ENCODE data around the gene EPHA6. TPM values are rescaled to one million over a fixed set of nuclear protein-coding genes. Genes with fewer than 3 reads are reported as not detected.

The EPHA6 gene
- total RNA-seq, 4 donors from 2014 or later = 0.60 to 3.8 (median 3.0) TPM

- no peaks in the 10 kb centered on the region for H3K4me1 ChIP-seq
- no peaks in the 10 kb centered on the region for H3K27me3 ChIP-seq
- no peak overlapping the region for H3K4me3 ChIP-seq
- in situ Hi-C loops (cut with MboI; ENCODE audit: low pct_ligation_motif_present in 1 of 4, low pct_unique_long_range_greater_than_20kb in 1 of 4, low sequenced_read_pairs in 3 of 4) (loop anchor here in 1 of 4 donors (25.0 kb wide), 1 partner anchor 828 kb away; no protein-coding TSS in a partner anchor), intact Hi-C loops (cut with DNase I; ENCODE audit: low total_unique reads) (no loop called here)
- H3K9me3 ChIP-seq = no peaks in the 10 kb centered on the region
- TF ChIP-seq POLR2A (IDR thresholded peaks at IDR 0.05) (no peak), POLR2AphosphoS5 (IDR thresholded peaks at IDR 0.05) (no peak), CTCF (IDR thresholded peaks at IDR 0.05) (no peak), EP300 (IDR thresholded peaks at IDR 0.05; ENCODE audit: low read depth) (no peak)
- no peak for DNase-seq
- no peak overlapping the region for H3K27ac ChIP-seq
- no peaks in the 10 kb centered on the region for H3K36me3 ChIP-seq
These were observed 875.6 kb downstream of the EPHA6 start for GRCh38 chr3:97689962-97690361.

DNA sequence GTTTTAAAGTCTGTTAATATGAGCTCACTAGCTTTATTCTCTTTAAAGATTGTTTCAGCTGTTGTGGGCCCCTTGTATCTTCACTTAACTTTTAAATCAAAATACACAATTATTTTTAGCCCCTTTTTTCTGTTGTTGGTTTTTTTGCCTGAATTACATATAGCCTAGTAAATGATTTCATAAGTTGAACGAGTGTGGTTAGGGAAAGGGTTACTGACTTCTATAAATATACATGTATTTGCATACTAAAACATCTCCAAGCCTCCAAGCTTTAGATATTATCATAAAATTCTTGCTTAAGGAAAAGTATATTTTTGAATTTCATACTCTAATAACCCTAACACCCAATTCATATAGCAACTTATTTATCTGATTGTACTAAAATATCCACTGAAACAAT, 877.0 kb downstream of the EPHA6 start:
- in situ Hi-C loops (cut with MboI; ENCODE audit: low pct_ligation_motif_present in 1 of 4, low pct_unique_long_range_greater_than_20kb in 1 of 4, low sequenced_read_pairs in 3 of 4) = loop anchor here in 1 of 4 donors (25.0 kb wide), 1 partner anchor 829 kb away; no protein-coding TSS in a partner anchor
- no peak overlapping the region for H3K4me3 ChIP-seq
- WGBS, 2 donors (ENCODE audit: low coverage in 1 of 2) = 60 to 63% methylated on average over 1 of the region's 1 CpG
- H3K9me3 ChIP-seq = no peaks in the 10 kb centered on the region
- no peaks in the 10 kb centered on the region for H3K27me3 ChIP-seq
- no peak for TF ChIP-seq POLR2AphosphoS5 (IDR thresholded peaks at IDR 0.05)
- no peak for TF ChIP-seq EP300 (IDR thresholded peaks at IDR 0.05; ENCODE audit: low read depth)
- TF ChIP-seq CTCF (IDR thresholded peaks at IDR 0.05) = no peak
- TF ChIP-seq POLR2A (IDR thresholded peaks at IDR 0.05) = no peak
- no peaks in the 10 kb centered on the region for H3K36me3 ChIP-seq
- no peak for DNase-seq
- intact Hi-C loops (cut with DNase I; ENCODE audit: low total_unique reads) = no loop called here
- H3K27ac ChIP-seq = no peak overlapping the region
- H3K4me1 ChIP-seq = no peaks in the 10 kb centered on the region

DNA sequence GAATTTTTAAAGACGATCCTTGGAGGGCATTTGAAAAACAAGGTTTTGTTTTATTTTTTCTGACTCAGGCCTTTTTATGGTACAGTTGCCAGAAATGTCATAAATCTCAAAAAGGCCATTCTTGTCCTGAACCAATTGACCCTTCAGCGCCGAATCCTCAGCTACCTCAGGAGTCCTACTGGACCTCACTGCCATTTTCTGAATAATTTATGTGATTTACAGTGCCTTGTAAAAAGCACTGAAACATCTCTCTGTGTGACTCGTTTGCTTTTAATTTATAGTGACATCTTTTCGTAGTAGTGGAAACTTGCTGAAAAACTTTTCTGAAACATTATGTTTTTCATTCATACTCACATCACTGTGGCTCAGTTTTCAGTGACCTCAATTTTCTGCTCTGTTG, 878.0 kb downstream of the EPHA6 start:
- 55 to 69% methylated on average over 4 to 5 of the region's 5 CpGs for WGBS, 2 donors (ENCODE audit: low coverage in 1 of 2)
- intact Hi-C loops (cut with DNase I; ENCODE audit: low total_unique reads) = no loop called here
- in situ Hi-C loops (cut with MboI; ENCODE audit: low pct_ligation_motif_present in 1 of 4, low pct_unique_long_range_greater_than_20kb in 1 of 4, low sequenced_read_pairs in 3 of 4) = loop anchor here in 1 of 4 donors (25.0 kb wide), 1 partner anchor 830 kb away; no protein-coding TSS in a partner anchor

GRCh38 chr3:97692831-97693230, 878.4 kb downstream of the EPHA6 start:
- H3K36me3 ChIP-seq = no peaks in the 10 kb centered on the region
- H3K4me1 ChIP-seq = no peaks in the 10 kb centered on the region
- intact Hi-C loops (cut with DNase I; ENCODE audit: low total_unique reads) = no loop called here
- in situ Hi-C loops (cut with MboI; ENCODE audit: low pct_ligation_motif_present in 1 of 4, low pct_unique_long_range_greater_than_20kb in 1 of 4, low sequenced_read_pairs in 3 of 4) = loop anchor here in 1 of 4 donors (25.0 kb wide), 1 partner anchor 831 kb away; no protein-coding TSS in a partner anchor
- no peak for DNase-seq
- WGBS, 2 donors (ENCODE audit: low coverage in 1 of 2) = 72 to 92% methylated on average over 2 of the region's 2 CpGs
- H3K27ac ChIP-seq = no peak overlapping the region
- no peak overlapping the region for H3K4me3 ChIP-seq
- no peaks in the 10 kb centered on the region for H3K9me3 ChIP-seq
- TF ChIP-seq POLR2AphosphoS5 (IDR thresholded peaks at IDR 0.05) (no peak), CTCF (IDR thresholded peaks at IDR 0.05) (no peak), POLR2A (IDR thresholded peaks at IDR 0.05) (no peak), EP300 (IDR thresholded peaks at IDR 0.05; ENCODE audit: low read depth) (no peak)
- no peaks in the 10 kb centered on the region for H3K27me3 ChIP-seq

More for the DNA sequence above, 878.0 kb downstream of the EPHA6 start:
- H3K4me3 ChIP-seq = no peak overlapping the region
- H3K4me1 ChIP-seq = no peaks in the 10 kb centered on the region
- DNase-seq = no peak
- no peaks in the 10 kb centered on the region for H3K9me3 ChIP-seq
- no peak overlapping the region for H3K27ac ChIP-seq
- no peaks in the 10 kb centered on the region for H3K27me3 ChIP-seq
- no peaks in the 10 kb centered on the region for H3K36me3 ChIP-seq
- no peak for TF ChIP-seq EP300 (IDR thresholded peaks at IDR 0.05; ENCODE audit: low read depth)
- TF ChIP-seq CTCF (IDR thresholded peaks at IDR 0.05) = no peak
- TF ChIP-seq POLR2A (IDR thresholded peaks at IDR 0.05) = no peak
- TF ChIP-seq POLR2AphosphoS5 (IDR thresholded peaks at IDR 0.05) = no peak

Data from transverse colon (tissue), 4 donors.